HG02852 (cell line): ENCODE measurements around the gene TIGD6.

Source experiments
- ATAC-seq: cut with Tn5 transposase; IDR thresholded peaks from one replicate; pipeline ENCODE4 v1.9.1; 2021; ENCODE audit warnings: mild to moderate bottlenecking, moderate library complexity; ENCODE audit not compliant: unreplicated experiment

Gene TIGD6

GRCh38 chr5:150017226-150018005 is 17.0 kb upstream of the TIGD6 start:
- ATAC-seq, result no peak

- no peak for ATAC-seq
These were observed 16.1 kb upstream of the TIGD6 start for GRCh38 chr5:150016537-150016936.

- no peak for ATAC-seq
These were observed 15.0 kb upstream of the TIGD6 start for GRCh38 chr5:150015415-150015814.

- no peak for ATAC-seq
These were observed 14.0 kb upstream of the TIGD6 start for GRCh38 chr5:150014456-150014855.

GRCh38 chr5:150013931-150014330 is 13.5 kb upstream of the TIGD6 start:
- no peak for ATAC-seq

GRCh38 chr5:150009671-150010387 is 9.4 kb upstream of the TIGD6 start:
- ATAC-seq, result no peak

- no peak for ATAC-seq
These were observed 6.6 kb upstream of the TIGD6 start for GRCh38 chr5:150007050-150007449.

- no peak for ATAC-seq
These were observed 5.9 kb upstream of the TIGD6 start for GRCh38 chr5:150006318-150006717.

- ATAC-seq, result peak; percentile 46
These were observed 1.4 kb upstream of the TIGD6 start for GRCh38 chr5:150001660-150002486.

GRCh38 chr5:150000990-150001659 is 671 bp upstream of the TIGD6 start:
- ATAC-seq, result peak; percentile 23

GRCh38 chr5:149999866-150000255 is 593 bp downstream of the TIGD6 start:
- ATAC-seq, result no peak

GRCh38 chr5:149999359-149999758 is 1.1 kb downstream of the TIGD6 start:
- no peak for ATAC-seq

- ATAC-seq, result no peak
These were observed 2.2 kb downstream of the TIGD6 start for GRCh38 chr5:149998281-149998680.

- ATAC-seq, result no peak
These were observed 4.1 kb downstream of the TIGD6 start for GRCh38 chr5:149996205-149996890.

GRCh38 chr5:149995385-149996204 is 4.9 kb downstream of the TIGD6 start:
- ATAC-seq, result no peak

- ATAC-seq, result no peak
These were observed 7.0 kb downstream of the TIGD6 start for GRCh38 chr5:149993471-149993870.

- ATAC-seq, result peak; percentile 69
These were observed 9.7 kb downstream of the TIGD6 start for GRCh38 chr5:149990518-149991376.

GRCh38 chr5:149988126-149988525 is 12.3 kb downstream of the TIGD6 start:
- ATAC-seq, result no peak

GRCh38 chr5:149982505-149982904 is 17.9 kb downstream of the TIGD6 start:
- no peak for ATAC-seq
